SK-N-DZ (cell line): Measurements from ENCODE around the gene SPAG9.
"Not testable (repeated sequence)": the region's sequence is repeated elsewhere in the genome, so short reads cannot be mapped to it uniquely, and the experiment has no call there.

ENCODE experiments used
- DNase-seq: peaks from one replicate; pipeline ENCODE4 v3.0.0-alpha.2; 2015; ENCODE audit warnings: low spot score

SPAG9 gene

GRCh38 chr17:51144266-51145022 lies 23.8 kb upstream of the SPAG9 start:
- DNase-seq = no peak

DNA sequence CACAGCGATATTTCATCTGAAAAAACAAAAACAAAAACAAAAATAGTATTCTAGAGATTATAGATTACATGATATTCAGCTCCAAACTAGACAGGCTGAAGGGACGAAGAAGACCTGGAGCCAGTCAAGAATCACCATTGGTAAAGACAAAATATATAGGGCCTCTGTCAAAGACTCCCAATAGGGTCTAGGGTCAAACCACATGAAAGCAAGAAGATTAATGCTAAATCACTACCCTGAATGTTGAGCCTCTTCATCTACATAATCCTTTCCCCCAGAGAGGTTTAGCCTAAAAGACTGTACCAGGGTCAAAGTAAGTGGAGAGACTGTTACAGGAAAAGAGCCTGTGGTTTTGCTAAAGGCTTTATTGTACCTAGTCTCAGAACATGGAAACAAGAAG lies 21.9 kb upstream of the SPAG9 start:
- DNase-seq = no peak

DNA sequence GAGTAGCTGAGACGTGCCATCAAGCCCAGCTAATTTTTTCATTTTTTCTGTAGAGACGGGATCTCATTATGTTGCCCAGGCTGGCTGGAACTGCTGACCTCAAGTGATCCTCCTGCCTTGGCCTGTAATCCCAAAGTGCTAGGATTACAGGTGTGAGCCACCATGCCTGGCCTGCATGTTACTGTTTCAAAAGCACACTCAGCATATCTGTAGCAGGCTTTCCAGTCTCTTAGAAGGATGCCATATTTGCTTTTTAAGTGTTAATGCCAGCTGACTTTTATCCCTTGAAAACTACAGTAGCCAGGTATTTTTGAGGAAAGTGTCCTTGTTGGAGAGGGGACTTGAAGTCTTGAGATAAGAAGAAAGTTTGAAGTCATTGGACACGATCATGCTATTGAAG lies 15.3 kb upstream of the SPAG9 start:
- DNase-seq = no peak

DNA sequence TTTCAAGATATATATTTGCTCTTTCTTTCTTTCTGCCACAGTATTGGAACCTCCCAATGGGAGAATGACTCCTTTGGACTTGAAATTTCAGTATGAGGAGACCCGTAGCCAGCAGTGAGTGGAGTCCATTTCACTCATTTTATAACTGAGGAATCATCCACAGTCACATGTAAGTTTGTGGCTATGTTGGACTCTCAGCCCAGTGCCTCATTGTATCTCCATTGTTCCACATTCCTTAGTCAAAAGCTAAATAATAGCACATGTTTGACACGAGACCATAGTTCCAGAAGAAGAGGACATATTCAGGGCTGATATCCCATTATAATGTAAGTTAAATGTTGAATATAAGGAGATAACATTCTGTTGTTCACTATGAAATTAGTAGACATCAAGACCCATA lies 12.7 kb upstream of the SPAG9 start:
- DNase-seq = no peak

DNA sequence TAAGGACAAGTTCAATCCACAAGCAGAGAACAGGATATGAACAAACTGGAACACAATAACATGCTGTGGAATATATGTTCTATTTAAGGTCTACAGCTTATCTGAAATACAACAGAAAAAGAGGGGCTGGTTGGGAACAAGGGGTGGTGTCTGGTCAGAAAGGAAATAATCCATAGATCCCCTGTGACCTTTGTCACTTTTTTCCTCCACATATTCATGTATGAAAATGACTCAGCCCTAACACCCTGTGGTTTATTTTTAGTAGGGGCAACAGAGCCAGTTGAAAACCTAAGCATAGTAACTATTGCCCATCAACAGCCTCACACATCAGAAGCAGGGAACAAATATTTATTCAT lies 12.3 kb upstream of the SPAG9 start:
- DNase-seq = no peak

DNA sequence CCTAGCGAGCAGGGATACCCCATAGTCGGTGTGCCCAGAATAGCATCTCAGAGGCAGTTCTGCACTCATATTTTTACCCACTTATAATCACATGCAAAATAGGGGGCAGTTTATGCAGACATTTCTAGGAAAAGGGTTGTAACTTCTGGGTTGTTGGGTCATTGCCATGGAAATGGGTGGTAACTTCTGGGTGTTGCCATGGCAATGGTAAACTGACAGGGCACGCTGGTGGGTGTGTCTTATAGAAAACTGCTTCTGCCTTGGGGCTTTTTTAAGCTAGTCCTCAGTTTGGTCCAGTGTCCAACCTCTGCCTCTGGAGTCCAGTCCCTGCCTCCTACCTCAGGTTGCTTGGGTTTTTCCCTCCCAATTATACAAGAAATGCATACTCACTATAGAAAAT lies 7.4 kb upstream of the SPAG9 start:
- no peak for DNase-seq

DNA sequence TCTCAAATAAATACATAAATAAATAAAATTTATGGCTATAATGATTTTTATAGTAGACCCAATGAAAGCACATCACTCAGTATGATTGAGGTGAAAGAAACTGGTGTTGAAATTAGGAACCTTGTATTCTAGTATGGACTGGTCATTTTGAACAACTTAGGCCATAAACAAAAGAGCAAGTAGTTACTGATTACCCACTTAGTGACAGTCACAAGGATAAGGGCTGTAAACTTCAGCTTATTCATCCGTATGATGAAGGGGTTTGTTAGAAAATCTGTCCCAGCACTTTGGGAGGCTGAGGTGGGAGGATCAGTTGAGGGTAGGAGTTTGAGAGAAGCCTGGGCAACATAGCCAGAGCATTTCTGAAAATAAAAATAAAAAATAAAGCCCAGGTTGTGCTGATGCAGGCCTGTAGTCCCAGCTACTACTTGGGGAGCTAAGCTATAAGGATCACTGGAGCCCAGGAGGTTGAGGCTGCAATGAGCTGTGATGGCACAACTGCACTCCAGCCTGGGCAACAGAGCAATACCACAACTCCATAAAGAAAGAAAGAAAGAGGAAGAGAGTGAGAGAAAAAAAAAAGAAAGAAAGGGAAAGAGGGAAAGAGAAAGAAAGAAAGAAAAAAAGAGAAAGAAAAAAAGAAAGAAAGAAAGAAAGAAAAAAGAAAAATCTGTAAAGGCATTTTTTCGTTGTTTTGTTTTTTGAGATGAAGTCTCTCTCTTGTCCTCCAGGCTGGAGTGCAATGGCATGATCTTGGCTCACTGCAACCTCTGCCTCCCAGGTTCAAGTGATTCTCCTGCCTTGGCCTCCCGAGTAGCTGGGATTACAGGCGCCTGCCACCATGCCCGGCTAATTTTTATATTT lies 4.2 kb upstream of the SPAG9 start:
- no peak for DNase-seq

DNA sequence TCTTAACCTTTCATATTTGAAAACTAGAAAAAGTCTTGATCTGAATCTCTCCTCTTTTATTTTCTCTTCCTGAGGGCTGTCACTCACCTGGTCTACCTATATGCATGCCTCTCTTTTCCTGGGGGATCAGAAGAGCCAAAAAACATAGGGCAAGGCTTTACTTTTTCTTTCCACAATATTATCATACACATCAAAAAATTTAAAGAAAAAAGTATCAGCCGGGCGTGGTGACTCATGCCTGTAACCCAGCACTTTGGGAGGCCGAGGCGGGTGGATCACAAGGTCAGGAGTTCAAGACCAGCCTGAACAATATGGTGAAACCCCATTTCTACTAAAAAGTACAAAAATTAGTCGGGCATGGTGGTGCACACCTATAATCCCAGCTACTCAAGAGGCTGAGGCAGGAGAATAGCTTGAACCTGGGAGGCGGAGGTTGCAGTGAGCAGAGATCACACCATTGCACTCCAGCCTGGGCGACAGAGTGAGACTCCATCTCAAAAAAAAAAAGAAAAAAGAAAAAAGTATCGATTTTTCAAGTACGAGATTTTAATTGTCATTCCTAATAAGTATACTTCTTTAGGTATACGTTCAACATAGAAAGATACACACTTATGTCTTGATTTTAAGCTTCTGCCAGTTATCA lies 1.9 kb upstream of the SPAG9 start:
- DNase-seq = not testable (repeated sequence)

DNA sequence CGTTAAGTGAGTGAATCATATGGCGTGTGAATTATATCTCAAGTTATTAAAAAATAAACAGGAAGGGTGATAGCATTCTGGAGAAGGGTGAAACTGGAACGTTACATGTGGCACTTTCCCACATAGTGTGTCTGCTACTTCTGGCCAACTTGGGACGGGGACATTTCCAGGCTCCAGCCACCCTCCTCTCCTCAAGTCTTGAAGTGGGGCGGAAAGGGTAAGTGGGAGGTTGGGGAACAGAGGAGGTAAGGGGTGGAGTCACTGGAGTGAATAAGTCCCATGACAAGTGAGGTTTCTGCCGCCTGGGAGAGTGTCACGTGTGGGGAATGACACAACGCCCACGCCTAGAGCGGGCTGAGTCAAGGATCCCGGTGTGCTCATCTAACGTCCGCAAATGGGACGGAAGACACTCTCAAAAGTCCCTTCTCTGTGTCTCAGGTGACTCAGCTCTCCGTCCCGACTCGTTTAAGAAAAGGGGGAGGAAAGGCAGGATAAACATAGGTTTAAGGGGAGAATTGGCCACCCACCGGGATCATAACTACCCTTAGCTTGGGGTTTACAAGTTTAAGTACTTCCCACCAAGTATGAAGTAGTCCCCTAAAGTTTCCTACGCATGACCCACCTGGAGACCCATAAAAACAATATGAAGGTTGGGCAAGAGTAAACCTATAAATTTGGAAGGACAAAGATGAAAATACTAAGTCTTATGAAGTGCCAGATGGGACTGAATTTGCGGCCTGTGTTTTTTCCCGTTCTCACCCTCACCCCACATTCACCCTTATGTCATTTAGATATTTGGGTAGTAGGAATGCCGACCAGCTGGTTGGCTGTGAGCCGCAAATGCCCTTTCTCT lies 1.2 kb upstream of the SPAG9 start:
- peak; percentile 57 for DNase-seq

GRCh38 chr17:51120357-51120738 lies 320 bp downstream of the SPAG9 start:
- DNase-seq = peak; percentile 61

DNA sequence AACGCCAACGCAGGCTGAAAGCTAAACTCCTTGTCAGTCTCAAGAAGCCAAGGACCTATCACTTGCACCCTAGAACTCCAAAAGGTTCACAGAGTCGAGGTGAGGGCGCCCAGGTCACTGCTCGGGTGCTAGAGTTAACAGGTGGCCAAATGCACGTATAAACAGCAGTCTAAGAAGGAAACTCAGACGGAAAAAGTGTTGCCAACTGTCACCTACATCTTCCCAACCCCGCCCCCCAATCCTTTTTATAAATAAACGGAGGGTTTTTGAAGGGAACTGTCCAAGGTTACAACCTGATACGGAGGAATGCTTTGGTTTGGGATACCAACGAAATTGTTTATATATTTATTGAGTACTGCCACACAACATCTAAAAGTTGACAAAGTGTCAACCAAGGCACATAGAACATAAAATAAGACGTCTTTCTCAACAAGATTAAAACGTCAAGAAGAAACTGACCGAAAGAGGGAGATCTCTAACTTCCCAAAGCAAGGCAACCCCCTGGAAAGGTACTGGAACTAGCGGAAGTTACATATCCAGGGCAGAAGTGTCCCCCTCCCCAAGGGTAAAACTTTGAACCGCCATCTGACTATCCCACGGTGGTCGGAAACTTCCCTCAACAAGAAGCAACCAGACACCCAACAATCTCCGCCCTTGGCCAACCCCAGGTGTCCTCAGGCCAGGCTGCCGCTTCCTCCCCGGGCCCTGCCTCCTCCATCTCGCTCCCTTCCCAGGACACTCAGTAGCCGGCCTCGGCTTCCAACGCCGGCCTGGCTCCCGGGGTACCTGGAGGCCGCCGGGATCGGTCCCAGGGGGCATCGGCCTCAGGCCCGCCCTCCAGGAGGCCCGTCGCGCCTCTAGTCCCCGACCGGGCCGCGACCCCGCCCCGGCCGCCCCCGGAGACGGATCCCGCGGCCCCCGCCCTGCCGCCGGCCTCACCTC lies 982 bp downstream of the SPAG9 start:
- DNase-seq = peak; percentile 57

DNA sequence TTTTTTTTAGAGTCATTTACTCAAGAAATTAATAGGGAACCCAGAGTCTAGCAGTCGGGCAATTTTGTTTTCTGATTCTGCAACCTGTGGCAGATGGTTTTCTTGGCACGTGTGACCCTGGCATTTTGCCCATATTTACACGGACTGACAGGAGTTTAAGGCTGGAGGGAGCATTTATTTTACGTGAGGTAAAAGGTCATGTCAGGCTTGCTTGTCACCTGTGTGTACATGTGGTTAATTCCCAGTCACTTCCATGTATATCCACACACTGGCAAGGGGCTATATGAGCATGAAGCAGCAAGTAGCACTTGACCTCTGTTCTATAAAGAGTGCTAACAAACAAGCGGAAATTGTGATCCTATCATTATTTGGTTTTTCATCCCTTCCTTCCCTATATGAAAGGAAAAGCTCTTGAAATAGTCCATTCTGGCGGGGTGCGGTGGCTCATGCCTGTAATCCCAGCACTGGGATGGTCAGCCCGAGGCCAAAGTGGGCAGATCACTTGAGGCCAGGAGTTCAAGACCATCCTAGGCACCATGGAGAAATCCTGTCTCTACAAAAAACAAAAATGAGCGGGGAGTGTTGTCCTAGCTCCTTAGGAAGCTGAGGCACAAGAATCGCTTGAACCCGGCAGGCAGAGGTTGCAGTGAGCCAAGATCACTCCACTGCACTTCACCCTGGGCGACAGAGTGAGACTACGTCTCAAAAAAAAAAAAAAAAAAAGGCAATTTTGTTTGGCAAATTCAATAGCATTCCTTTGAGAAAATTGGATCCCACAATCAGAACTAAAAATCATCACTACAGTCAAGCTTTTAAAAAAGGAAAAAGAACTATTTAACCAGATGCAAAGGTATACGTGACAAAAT lies 2.1 kb downstream of the SPAG9 start:
- no peak for DNase-seq

- DNase-seq = no peak
These were observed 5.5 kb downstream of the SPAG9 start for GRCh38 chr17:51115179-51115578.

DNA sequence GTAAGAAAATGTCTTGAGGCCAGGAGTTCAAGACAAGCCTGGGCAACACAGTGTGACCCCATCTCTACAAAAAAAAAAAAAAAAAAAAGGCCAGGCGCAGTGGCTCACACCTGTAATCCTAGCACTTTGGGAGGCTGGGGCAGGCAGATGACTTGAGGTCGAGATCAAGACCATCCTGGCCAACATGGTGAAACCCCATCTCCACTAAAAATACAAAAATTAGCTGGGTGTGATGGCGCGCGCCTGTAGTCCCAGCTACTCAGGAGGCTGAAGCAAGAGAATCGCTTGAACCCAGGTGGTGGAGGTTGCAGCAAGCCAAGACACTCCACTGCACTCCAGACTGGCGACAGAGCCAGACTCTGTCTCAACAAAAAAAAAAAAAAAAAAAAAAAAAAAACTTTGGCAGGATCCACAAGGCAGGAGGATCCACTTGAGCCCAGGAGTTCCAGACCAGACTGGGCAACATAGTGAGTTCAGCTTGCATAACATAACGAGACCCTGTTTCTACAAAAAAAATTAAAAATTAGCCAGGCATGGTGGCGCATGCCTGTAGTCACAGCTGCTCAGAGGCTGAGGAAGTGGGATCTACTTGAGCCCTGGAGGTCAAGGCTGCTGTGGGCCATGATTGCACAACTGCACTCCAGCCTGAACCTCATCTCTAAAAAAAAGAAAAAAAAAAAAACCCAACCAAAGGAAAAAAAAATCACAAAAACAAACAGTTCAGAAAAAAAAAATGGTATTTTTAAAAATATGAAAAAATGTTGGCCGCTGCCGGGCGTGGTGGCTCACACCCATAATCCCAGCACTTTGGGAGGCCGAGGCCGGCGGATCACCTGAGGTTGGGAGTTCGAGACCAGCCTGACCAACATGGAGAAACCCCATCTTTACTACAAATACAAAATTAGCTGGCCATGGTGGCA lies 8.1 kb downstream of the SPAG9 start:
- DNase-seq = not testable (repeated sequence)

DNA sequence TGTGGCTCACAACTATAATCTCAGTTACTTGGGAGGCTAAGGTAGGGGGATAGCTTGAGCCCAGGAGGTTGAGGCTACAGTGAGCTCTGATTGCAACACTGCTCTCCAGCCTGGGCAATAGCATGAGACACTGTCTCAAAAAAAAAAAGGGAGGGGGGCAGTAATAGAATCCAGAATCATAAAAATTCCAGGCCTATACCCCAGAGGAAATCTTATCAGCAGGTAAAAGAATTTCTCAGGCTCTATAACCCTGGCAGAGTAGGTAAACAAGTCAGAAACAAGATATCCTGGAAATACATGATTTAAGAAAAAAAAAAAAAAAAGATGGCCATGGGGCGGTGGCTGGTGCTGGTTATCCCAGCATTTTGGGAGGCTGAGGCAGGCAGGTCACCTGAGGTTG lies 12.9 kb downstream of the SPAG9 start:
- DNase-seq = no peak

- no peak for DNase-seq
These were observed 17.2 kb downstream of the SPAG9 start for GRCh38 chr17:51103451-51103850.

DNA sequence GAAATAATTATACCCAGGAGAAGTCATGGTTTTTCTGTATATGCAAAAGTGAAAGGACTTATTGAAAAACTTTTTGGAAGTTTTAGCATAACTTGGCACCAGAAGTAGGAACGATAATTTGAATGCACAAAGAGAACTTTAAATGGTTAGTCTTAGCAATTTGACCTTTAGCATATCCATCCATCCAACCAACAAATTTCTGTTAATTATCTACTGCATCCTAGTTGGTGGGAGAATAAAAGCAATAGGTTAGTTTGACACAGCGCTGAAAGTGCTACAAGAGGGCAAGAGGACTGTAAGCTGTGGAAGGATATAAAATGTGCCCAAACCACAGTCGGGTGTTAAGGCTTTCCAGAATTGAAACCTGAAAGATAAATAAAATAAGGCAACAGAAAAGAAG lies 17.6 kb downstream of the SPAG9 start:
- DNase-seq = no peak

DNA sequence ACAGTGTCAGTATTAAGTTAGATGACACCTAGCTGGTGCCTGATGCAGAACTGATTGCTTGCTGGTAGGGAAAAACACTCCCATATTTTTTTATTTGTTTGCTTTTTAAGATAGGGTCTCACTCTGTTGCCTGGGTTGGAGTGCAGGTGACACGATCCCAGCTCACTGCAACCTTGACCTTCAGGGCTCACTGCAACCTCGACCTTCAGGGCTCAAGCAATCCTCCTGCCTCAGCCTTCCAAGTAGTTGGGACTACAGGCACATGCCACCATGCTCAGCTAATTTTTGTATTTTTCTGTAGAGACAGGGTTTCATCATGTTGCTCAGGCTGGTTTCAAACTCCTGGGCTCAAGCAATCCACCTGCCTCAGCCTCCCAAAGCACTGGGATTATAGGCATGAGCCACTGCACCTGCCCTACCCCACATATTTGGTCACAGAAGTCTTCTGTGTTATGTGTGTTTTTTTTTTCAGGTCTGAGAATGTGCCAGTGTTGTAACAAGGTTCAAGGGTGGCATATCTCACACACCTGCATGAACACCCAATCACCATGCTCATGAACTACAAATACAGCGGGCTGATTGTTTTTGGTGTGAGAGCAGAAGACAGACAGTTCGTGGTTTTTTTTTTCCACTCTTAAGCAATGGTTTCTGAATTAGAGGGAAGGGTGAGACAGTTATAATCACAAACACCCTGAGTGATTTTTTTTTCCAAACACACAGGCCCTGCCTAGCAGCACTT lies 22.8 kb downstream of the SPAG9 start:
- no peak for DNase-seq
